Endometrial microvascular endothelial cells (primary cell): ENCODE measurements around the gene TNFRSF14. TPM values are rescaled to one million over a fixed set of nuclear protein-coding genes. Genes with fewer than 3 reads are reported as not detected.
"Not testable (repeated sequence)": the region's sequence is repeated elsewhere in the genome, so short reads cannot be mapped to it uniquely, and the experiment has no call there.

ENCODE experiments used
- in situ Hi-C: cut with HindIII; loops from 2 replicates; pipeline ENCODE4 v1.10.0; 2017; ENCODE audit warnings: low sequenced_read_pairs, low pct_unique_long_range_greater_than_20kb; ENCODE audit errors: inconsistent ontology term
- total RNA-seq: library from RNA; depleted of rRNA; stranded (reverse); fragments of >200 nt; gene quantifications from one replicate; pipeline ENCODE4 v1.2.3, GENCODE V29; 2015; ENCODE audit errors: inconsistent ontology term

Gene TNFRSF14
- total RNA-seq, 1 donor from 2014 or later = 41.4 TPM

- in situ Hi-C loops = no loop called here
These were observed 8.7 kb upstream of the TNFRSF14 start for GRCh38 chr1:2547210-2548067.

GRCh38 chr1:2548068-2548589 is 8.0 kb upstream of the TNFRSF14 start:
- in situ Hi-C loops = no loop called here

- in situ Hi-C loops = not testable (repeated sequence)
These were observed 6.7 kb upstream of the TNFRSF14 start for GRCh38 chr1:2549367-2550029.

GRCh38 chr1:2550309-2550861 is 5.8 kb upstream of the TNFRSF14 start:
- in situ Hi-C loops = not testable (repeated sequence)

- in situ Hi-C loops = not testable (repeated sequence)
These were observed 4.6 kb upstream of the TNFRSF14 start for GRCh38 chr1:2551544-2551943.

- in situ Hi-C loops = no loop called here
These were observed 4.0 kb upstream of the TNFRSF14 start for GRCh38 chr1:2552189-2552588.

GRCh38 chr1:2553076-2553475 is 3.1 kb upstream of the TNFRSF14 start:
- in situ Hi-C loops = not testable (repeated sequence)

- in situ Hi-C loops = no loop called here
These were observed 2.1 kb upstream of the TNFRSF14 start for GRCh38 chr1:2553871-2554620.

GRCh38 chr1:2554621-2555387 is 1.4 kb upstream of the TNFRSF14 start:
- in situ Hi-C loops = no loop called here

GRCh38 chr1:2555634-2556276 is 416 bp upstream of the TNFRSF14 start:
- in situ Hi-C loops = no loop called here

GRCh38 chr1:2556678-2557481 is 709 bp downstream of the TNFRSF14 start:
- in situ Hi-C loops = no loop called here

- in situ Hi-C loops = no loop called here
These were observed 1.6 kb downstream of the TNFRSF14 start for GRCh38 chr1:2557482-2558400.

- in situ Hi-C loops = no loop called here
These were observed 2.2 kb downstream of the TNFRSF14 start for GRCh38 chr1:2558420-2558819.

GRCh38 chr1:2558861-2559260 is 2.7 kb downstream of the TNFRSF14 start:
- in situ Hi-C loops = no loop called here

GRCh38 chr1:2559509-2560298 is 3.5 kb downstream of the TNFRSF14 start:
- in situ Hi-C loops = no loop called here
